ENCODE data around the gene NINJ1. TPM values are rescaled to one million over a fixed set of nuclear protein-coding genes. Genes with fewer than 3 reads are reported as not detected.

Gene NINJ1
- total and polyA plus RNA-seq, 3 donors from 2014 or later = 99.3 to 152 (median 148) TPM

DNA sequence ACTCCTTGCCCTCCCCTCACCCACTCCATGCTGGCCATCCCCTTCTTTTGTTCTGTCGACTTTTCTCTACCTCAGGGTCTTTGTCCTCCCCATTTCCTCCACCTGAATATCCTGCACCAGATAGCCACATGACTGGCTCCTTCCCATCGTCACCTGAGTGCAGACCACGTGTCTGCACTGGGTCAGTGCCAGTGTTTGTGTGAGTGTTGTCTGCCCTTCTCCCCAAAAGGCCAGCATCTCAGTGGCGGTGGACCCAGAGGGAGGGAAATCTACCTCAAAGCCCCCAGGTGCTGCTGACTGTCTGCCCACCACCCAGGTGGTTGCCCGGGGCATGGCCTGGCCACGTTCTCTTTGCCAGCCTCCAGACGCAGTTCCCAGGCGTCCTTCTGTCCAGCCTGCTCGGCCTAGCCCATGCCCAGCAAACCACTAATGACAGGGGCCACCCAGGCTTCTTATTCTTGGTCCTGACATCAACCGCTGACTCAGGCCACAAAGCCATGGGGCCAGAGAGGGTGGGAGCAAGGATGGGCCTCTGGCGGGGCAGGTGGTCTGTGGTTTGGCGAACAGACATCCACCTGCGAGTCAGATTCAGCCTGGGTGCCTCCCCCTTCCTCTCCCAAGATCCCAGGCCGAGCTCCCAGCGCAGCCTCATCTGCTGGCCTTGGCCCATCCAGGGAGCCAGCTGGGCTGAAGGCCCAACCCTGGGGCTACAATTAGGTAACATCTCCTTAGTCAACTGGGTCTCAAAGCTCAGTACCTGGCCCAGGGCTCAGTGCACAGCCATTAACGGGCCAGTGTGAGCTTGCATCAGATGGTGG is 5.5 kb upstream of the NINJ1 start:
- H3K4me3 ChIP-seq = no peak overlapping the region
- no peak overlapping the region for H3K27ac ChIP-seq
- H3K9me3 ChIP-seq = no peaks in the 10 kb centered on the region
- no peaks in the 10 kb centered on the region for H3K27me3 ChIP-seq
- TF ChIP-seq, protein P1, sequence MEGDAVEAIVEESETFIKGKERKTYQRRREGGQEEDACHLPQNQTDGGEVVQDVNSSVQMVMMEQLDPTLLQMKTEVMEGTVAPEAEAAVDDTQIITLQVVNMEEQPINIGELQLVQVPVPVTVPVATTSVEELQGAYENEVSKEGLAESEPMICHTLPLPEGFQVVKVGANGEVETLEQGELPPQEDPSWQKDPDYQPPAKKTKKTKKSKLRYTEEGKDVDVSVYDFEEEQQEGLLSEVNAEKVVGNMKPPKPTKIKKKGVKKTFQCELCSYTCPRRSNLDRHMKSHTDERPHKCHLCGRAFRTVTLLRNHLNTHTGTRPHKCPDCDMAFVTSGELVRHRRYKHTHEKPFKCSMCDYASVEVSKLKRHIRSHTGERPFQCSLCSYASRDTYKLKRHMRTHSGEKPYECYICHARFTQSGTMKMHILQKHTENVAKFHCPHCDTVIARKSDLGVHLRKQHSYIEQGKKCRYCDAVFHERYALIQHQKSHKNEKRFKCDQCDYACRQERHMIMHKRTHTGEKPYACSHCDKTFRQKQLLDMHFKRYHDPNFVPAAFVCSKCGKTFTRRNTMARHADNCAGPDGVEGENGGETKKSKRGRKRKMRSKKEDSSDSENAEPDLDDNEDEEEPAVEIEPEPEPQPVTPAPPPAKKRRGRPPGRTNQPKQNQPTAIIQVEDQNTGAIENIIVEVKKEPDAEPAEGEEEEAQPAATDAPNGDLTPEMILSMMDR (IDR thresholded peaks at IDR 0.05) = no peak
- no peak for TF ChIP-seq POLR2A (IDR thresholded peaks at IDR 0.05)
- intact Hi-C loops (cut with DNase I; ENCODE audit: low total_unique reads) = no loop called here
- no peaks in the 10 kb centered on the region for H3K36me3 ChIP-seq (ENCODE audit: low read depth, missing control alignments)
- 86 to 94% methylated on average over 10 to 16 of the region's 16 CpGs for WGBS, 2 donors
- peaks cover 13% of the 10 kb centered on the region for H3K4me1 ChIP-seq
- no peak for DNase-seq

DNA sequence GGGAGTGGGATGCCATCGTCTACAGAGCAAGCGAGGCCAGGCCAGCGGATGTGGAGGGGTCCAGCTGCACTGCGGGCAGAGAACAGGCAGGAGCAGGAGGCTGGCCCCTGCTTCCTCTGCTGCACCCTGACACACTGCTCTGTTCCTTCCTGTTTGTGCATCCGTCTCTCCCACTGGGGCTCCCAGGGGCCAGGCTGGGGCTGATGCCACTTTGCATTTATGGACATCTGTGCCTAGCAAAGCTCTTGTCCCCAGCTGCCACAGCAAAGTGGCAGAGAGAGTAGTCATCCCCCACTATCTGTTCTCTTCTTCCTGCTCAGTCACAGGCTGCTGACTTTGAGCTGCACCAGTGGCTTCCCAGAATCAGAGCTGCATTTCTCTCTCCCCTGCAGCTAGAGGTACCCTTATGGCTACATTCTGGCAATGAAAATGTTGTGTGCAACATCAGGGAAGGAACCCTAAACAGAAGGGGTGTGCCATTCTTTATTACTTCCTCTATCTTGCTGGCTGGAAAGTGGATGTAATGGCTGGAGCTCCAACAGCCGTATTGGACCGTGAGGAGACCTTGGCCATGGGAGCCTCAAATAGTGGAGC is 4.2 kb upstream of the NINJ1 start:
- 76 to 79% methylated on average over 7 of the region's 7 CpGs for WGBS, 2 donors
- Histone ChIP-seq H3K4me1 (peaks cover 12% of the 10 kb centered on the region), H3K27ac (no peak overlapping the region), H3K27me3 (no peaks in the 10 kb centered on the region), H3K36me3 (ENCODE audit: low read depth, missing control alignments) (no peaks in the 10 kb centered on the region), H3K4me3 (no peak overlapping the region), H3K9me3 (no peaks in the 10 kb centered on the region)
- intact Hi-C loops (cut with DNase I; ENCODE audit: low total_unique reads) = no loop called here
- TF ChIP-seq, protein P1 (IDR thresholded peaks at IDR 0.05) = no peak
- TF ChIP-seq POLR2A (IDR thresholded peaks at IDR 0.05) = no peak
- DNase-seq = no peak

DNA sequence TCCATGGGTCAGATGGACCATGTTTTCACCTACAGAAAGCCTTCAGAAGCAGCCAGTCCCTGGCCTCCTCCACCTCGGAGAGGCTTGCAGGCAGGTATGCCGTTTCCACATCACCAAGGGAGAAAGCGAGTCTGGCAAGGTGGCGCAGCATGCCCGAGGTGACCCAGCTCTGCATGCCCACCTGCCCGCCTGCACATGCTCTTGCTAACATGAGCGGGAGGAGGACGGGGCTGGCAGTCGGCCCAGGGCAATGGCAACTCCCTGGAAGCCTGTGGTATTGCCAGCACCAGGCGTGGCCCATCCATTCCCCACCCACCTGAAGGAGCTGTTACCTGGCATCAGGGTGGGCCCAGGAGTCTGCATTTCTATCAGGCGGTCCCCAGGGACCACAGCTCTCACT is 3.3 kb upstream of the NINJ1 start:
- H3K27me3 ChIP-seq = no peaks in the 10 kb centered on the region
- 84 to 86% methylated on average over 10 to 11 of the region's 11 CpGs for WGBS, 2 donors
- no peak for DNase-seq
- TF ChIP-seq, protein P1 (IDR thresholded peaks at IDR 0.05) = no peak
- TF ChIP-seq POLR2A (IDR thresholded peaks at IDR 0.05) = no peak
- H3K4me1 ChIP-seq = peaks cover 21% of the 10 kb centered on the region
- no peaks in the 10 kb centered on the region for H3K9me3 ChIP-seq
- H3K4me3 ChIP-seq = no peak overlapping the region
- H3K36me3 ChIP-seq (ENCODE audit: low read depth, missing control alignments) = no peaks in the 10 kb centered on the region
- no peak overlapping the region for H3K27ac ChIP-seq
- intact Hi-C loops (cut with DNase I; ENCODE audit: low total_unique reads) = no loop called here

DNA sequence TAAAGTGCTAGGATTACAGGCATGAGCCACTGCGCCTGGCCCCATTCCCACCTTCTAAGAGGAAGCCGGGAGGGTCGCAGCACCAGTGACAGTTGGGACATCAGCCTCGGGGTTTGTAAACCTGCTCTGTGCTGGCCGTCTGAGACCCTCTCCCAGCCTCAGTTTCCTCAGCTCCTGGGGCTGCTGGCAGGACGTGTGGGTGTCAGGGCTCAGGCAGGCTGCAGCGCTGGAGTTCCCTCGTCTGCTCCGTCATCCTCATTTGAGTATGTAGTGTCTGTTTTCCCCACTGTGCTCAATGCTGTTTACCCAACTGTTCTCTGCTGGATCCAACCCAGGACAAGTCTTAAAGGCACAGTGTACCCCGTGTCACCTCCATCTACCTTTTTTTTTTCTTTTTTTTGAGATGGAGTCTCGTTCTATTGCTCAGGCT is 2.0 kb upstream of the NINJ1 start:
- H3K36me3 ChIP-seq (ENCODE audit: low read depth, missing control alignments) = no peaks in the 10 kb centered on the region
- WGBS, 2 donors = 65 to 68% methylated on average over 10 to 11 of the region's 11 CpGs
- H3K4me3 ChIP-seq = no peak overlapping the region
- no peaks in the 10 kb centered on the region for H3K9me3 ChIP-seq
- H3K27ac ChIP-seq = no peak overlapping the region
- intact Hi-C loops (cut with DNase I; ENCODE audit: low total_unique reads) = no loop called here
- DNase-seq = no peak
- H3K27me3 ChIP-seq = no peaks in the 10 kb centered on the region
- no peak for TF ChIP-seq POLR2A (IDR thresholded peaks at IDR 0.05)
- TF ChIP-seq, protein P1 (IDR thresholded peaks at IDR 0.05) = no peak
- H3K4me1 ChIP-seq = peaks cover 35% of the 10 kb centered on the region
